IPS-18c (cell line): Measurements from ENCODE around the gene CLDN2.
"Not testable (repeated sequence)": the region's sequence is repeated elsewhere in the genome, so short reads cannot be mapped to it uniquely, and the experiment has no call there.

Experiments
- H3K4me3 ChIP-seq: 2 replicates; pipeline ENCODE4 v1.7.0; 2013; ENCODE audit warnings: low read depth, mild to moderate bottlenecking, low read length, moderate library complexity; ENCODE audit not compliant: insufficient read depth
- H3K9me3 ChIP-seq: one replicate; pipeline ENCODE4 v1.6.1; 2013; ENCODE audit warnings: mild to moderate bottlenecking, low read length, moderate library complexity; ENCODE audit not compliant: control insufficient read depth, insufficient read depth

The CLDN2 gene

GRCh38 chrX:106919932-106920452, at the start of gene CLDN2:
Gene CLDN2 (plus strand): TSS chrX:106920402. CDS start chrX:106928229, 7,827 bp downstream.
- no peak within 1 kb of the TSS for H3K4me3 ChIP-seq
- H3K9me3 ChIP-seq: no peaks in the 10 kb centered on the region

- H3K9me3 ChIP-seq, H3K4me3 ChIP-seq: not testable (repeated sequence)
These were observed 47.4 kb upstream of the CLDN2 start for GRCh38 chrX:106872796-106873195.

GRCh38 chrX:106874075-106874474, 46.1 kb upstream of the CLDN2 start:
- no peak overlapping the region for H3K4me3 ChIP-seq

GRCh38 chrX:106875151-106875550, 45.1 kb upstream of the CLDN2 start:
- Histone ChIP-seq H3K4me3 (no peak overlapping the region), H3K9me3 (no peaks in the 10 kb centered on the region)

More at GRCh38 chrX:106874075-106874474, 46.1 kb upstream of the CLDN2 start:
- H3K9me3 ChIP-seq: no peaks in the 10 kb centered on the region

GRCh38 chrX:106889468-106889867, 30.7 kb upstream of the CLDN2 start:
- Histone ChIP-seq H3K4me3 (no peak overlapping the region), H3K9me3 (peaks cover 2% of the 10 kb centered on the region)

GRCh38 chrX:106891762-106892460, 28.3 kb upstream of the CLDN2 start:
- peaks cover 3% of the 10 kb centered on the region for H3K9me3 ChIP-seq
- no peak overlapping the region for H3K4me3 ChIP-seq

- Histone ChIP-seq H3K9me3 (peaks cover 2% of the 10 kb centered on the region), H3K4me3 (no peak overlapping the region)
These were observed 25.8 kb upstream of the CLDN2 start for GRCh38 chrX:106894392-106894909.

- H3K4me3 ChIP-seq: no peak overlapping the region
- H3K9me3 ChIP-seq: peaks cover 2% of the 10 kb centered on the region
These were observed 25.2 kb upstream of the CLDN2 start for GRCh38 chrX:106894978-106895452.

- Histone ChIP-seq H3K9me3 (peaks cover 2% of the 10 kb centered on the region), H3K4me3 (no peak overlapping the region)
These were observed 22.9 kb upstream of the CLDN2 start for GRCh38 chrX:106897259-106897658.

- peaks cover 2% of the 10 kb centered on the region for H3K9me3 ChIP-seq
- H3K4me3 ChIP-seq: no peak overlapping the region
These were observed 21.7 kb upstream of the CLDN2 start for GRCh38 chrX:106898462-106898861.

- Histone ChIP-seq H3K4me3 (no peak overlapping the region), H3K9me3 (peaks cover 2% of the 10 kb centered on the region)
These were observed 20.9 kb upstream of the CLDN2 start for GRCh38 chrX:106899276-106899675.

- Histone ChIP-seq H3K9me3 (peaks cover 2% of the 10 kb centered on the region), H3K4me3 (no peak overlapping the region; the same call in 1 of the 2 replicates)
These were observed 20.4 kb upstream of the CLDN2 start for GRCh38 chrX:106899841-106900240.

- no peak overlapping the region for H3K4me3 ChIP-seq
- H3K9me3 ChIP-seq: peaks cover 2% of the 10 kb centered on the region
These were observed 18.9 kb upstream of the CLDN2 start for GRCh38 chrX:106901341-106901740.

- H3K4me3 ChIP-seq: no peak overlapping the region
- H3K9me3 ChIP-seq: peaks cover 2% of the 10 kb centered on the region
These were observed 18.4 kb upstream of the CLDN2 start for GRCh38 chrX:106901781-106902219.

- no peak overlapping the region for H3K4me3 ChIP-seq
These were observed 17.5 kb upstream of the CLDN2 start for GRCh38 chrX:106902684-106903083.

GRCh38 chrX:106903291-106903824, 16.8 kb upstream of the CLDN2 start, which contains the start of gene RIPPLY1:
Gene RIPPLY1 (minus strand): TSS chrX:106903341. CDS start chrX:106903287, 54 bp downstream.
- no peaks in the 10 kb centered on the region for H3K9me3 ChIP-seq
- H3K4me3 ChIP-seq: no peak within 1 kb of the TSS

More at GRCh38 chrX:106902684-106903083, 17.5 kb upstream of the CLDN2 start:
- no peaks in the 10 kb centered on the region for H3K9me3 ChIP-seq

GRCh38 chrX:106903856-106904528, 16.2 kb upstream of the CLDN2 start:
- no peak overlapping the region for H3K4me3 ChIP-seq
- H3K9me3 ChIP-seq: no peaks in the 10 kb centered on the region
